Activated T-helper 1 cell treated with anti-CD3 and anti-CD28 coated beads, Interleukin-12 subunit alpha, Interleukin-12 subunit beta, Interleukin-2, Interleukin-4 antibody, amounts not matched to agents 30 ng/mL and 10 ng/mL and 1 ng/mL, durations not matched to agents 14 hours and 24 hours and 36 hours (primary cell): Measurements from ENCODE around the gene MYADML2. TPM values are rescaled to one million over a fixed set of nuclear protein-coding genes. Genes with fewer than 3 reads are reported as not detected.
A peak's percentile ranks its signal among the peaks of the same experiment; 100 is the strongest.

Experiments used
- DNase-seq: peaks from one replicate; pipeline ENCODE4 v3.0.0; 2021; ENCODE audit warnings: low spot score
- H3K27ac Mint-ChIP-seq: one replicate; pipeline ENCODE4 v1.8.0; 2021; ENCODE audit warnings: mild to moderate bottlenecking, mixed read lengths
- H3K27me3 Mint-ChIP-seq: one replicate; pipeline ENCODE4 v1.8.0; 2022; ENCODE audit warnings: mild to moderate bottlenecking, moderate library complexity, mixed read lengths; ENCODE audit not compliant: insufficient read depth
- H3K36me3 Mint-ChIP-seq: one replicate; pipeline ENCODE4 v1.8.0; 2021; ENCODE audit warnings: low read depth, mixed read lengths
- H3K4me1 Mint-ChIP-seq: one replicate; pipeline ENCODE4 v1.8.0; 2021; ENCODE audit warnings: low read depth, mixed read lengths
- H3K4me3 Mint-ChIP-seq: one replicate; pipeline ENCODE4 v1.8.0; 2021; ENCODE audit warnings: mild to moderate bottlenecking, moderate library complexity, mixed read lengths
- H3K9me3 Mint-ChIP-seq: one replicate; pipeline ENCODE4 v1.8.0; 2021; ENCODE audit warnings: mixed read lengths
- intact Hi-C: fragments of 100-400 bp; cut with micrococcal nuclease; formaldehyde crosslinking; loops from one replicate; pipeline ENCODE4 v1.15.1; 2024
- total RNA-seq: library from RNA; stranded (reverse); gene quantifications from 2 replicates; pipeline ENCODE4 v1.2.3, GENCODE V29; 2022

The MYADML2 gene
- total RNA-seq, 1 donor from 2014 or later = 0.08 TPM

- H3K36me3 Mint-ChIP-seq = peaks cover 14% of the 10 kb centered on the region
- H3K9me3 Mint-ChIP-seq = no peaks in the 10 kb centered on the region
- intact Hi-C loops = no loop called here
Observed at GRCh38 chr17:81909231-81909630, 37.8 kb downstream of the MYADML2 start.

GRCh38 chr17:81908793-81909192 lies 38.2 kb downstream of the MYADML2 start:
- Mint-ChIP-seq H3K36me3 (peaks cover 14% of the 10 kb centered on the region), H3K4me1 (peaks cover 19% of the 10 kb centered on the region), H3K27ac (no peak overlapping the region), H3K4me3 (peak overlapping the region; percentile 88), H3K27me3 (no peaks in the 10 kb centered on the region), H3K9me3 (no peaks in the 10 kb centered on the region)
- intact Hi-C loops = no loop called here
- DNase-seq = no peak

More at GRCh38 chr17:81909231-81909630, 37.8 kb downstream of the MYADML2 start:
- Mint-ChIP-seq H3K27ac (peak overlapping the region; percentile 23), H3K27me3 (no peaks in the 10 kb centered on the region), H3K4me1 (peaks cover 19% of the 10 kb centered on the region), H3K4me3 (peak overlapping the region; percentile 88)
- DNase-seq = no peak

DNA sequence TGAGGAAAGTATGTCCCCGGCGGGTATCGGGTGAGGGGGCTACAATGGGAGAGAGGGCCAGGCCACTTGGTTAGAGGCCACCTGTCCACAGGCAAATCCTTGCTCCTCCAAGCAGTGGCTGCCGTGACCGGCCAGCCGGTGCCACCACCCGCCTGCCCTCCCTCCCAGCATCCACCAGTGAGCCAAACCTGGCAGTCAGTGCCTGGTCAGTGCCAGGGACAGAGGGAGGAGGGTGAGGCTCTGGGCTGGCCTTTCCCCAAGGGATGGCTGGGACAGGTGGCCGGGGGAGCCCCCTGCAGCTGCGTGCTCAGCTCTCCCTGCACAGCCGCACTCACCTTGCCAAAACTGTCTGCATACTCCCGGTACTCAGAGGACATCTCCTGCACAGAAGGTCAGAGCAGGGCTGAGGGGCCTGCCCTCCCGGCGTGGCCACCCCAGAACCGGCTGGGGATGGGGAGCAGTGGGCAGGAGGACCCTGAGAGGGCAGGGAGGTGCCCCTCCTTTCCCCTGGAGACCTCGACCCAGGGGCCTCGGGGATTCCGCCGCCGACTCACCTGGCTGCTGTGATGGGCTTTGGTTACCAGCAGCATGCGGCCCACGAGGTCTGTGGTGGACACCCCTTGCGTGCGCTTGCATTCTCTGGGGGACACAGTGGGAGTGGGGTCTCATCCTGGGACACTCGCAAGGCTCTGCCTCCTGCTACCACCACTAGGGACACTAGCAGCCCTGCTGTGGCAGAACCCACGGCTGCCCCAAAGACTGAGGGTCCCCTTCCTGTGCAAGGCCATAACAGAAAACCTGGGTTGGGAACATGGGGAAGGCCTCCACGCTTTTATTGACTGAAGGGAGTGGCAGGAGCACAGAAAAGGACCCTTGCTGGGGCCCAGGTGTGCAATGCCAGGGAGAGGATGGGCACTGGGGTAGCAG lies 39.6 kb downstream of the MYADML2 start:
- no peak overlapping the region for H3K4me3 Mint-ChIP-seq
- no peaks in the 10 kb centered on the region for H3K9me3 Mint-ChIP-seq
- H3K27me3 Mint-ChIP-seq = no peaks in the 10 kb centered on the region
- peaks cover 7% of the 10 kb centered on the region for H3K36me3 Mint-ChIP-seq
- intact Hi-C loops = no loop called here
- H3K4me1 Mint-ChIP-seq = peaks cover 13% of the 10 kb centered on the region
- no peak for DNase-seq
- no peak overlapping the region for H3K27ac Mint-ChIP-seq

GRCh38 chr17:81906476-81907218 lies 40.4 kb downstream of the MYADML2 start:
- no peak for DNase-seq
- intact Hi-C loops = no loop called here
- Mint-ChIP-seq H3K4me3 (no peak overlapping the region), H3K36me3 (peaks cover 5% of the 10 kb centered on the region), H3K9me3 (no peaks in the 10 kb centered on the region), H3K4me1 (peaks cover 6% of the 10 kb centered on the region), H3K27me3 (no peaks in the 10 kb centered on the region), H3K27ac (no peak overlapping the region)

GRCh38 chr17:81905993-81906392 lies 41.0 kb downstream of the MYADML2 start:
- no peaks in the 10 kb centered on the region for H3K9me3 Mint-ChIP-seq
- H3K36me3 Mint-ChIP-seq = peaks cover 7% of the 10 kb centered on the region
- no peak for DNase-seq
- peaks cover under 1% of the 10 kb centered on the region for H3K27me3 Mint-ChIP-seq
- no peak overlapping the region for H3K27ac Mint-ChIP-seq
- H3K4me1 Mint-ChIP-seq = peaks cover 9% of the 10 kb centered on the region
- intact Hi-C loops = no loop called here
- no peak overlapping the region for H3K4me3 Mint-ChIP-seq

- H3K36me3 Mint-ChIP-seq = peaks cover 12% of the 10 kb centered on the region
- no peak overlapping the region for H3K27ac Mint-ChIP-seq
- intact Hi-C loops = no loop called here
- no peak overlapping the region for H3K4me3 Mint-ChIP-seq
- H3K4me1 Mint-ChIP-seq = peaks cover 13% of the 10 kb centered on the region
- H3K27me3 Mint-ChIP-seq = peaks cover 3% of the 10 kb centered on the region
- no peaks in the 10 kb centered on the region for H3K9me3 Mint-ChIP-seq
- DNase-seq = no peak
Observed at GRCh38 chr17:81905424-81905875, 41.6 kb downstream of the MYADML2 start.

DNA sequence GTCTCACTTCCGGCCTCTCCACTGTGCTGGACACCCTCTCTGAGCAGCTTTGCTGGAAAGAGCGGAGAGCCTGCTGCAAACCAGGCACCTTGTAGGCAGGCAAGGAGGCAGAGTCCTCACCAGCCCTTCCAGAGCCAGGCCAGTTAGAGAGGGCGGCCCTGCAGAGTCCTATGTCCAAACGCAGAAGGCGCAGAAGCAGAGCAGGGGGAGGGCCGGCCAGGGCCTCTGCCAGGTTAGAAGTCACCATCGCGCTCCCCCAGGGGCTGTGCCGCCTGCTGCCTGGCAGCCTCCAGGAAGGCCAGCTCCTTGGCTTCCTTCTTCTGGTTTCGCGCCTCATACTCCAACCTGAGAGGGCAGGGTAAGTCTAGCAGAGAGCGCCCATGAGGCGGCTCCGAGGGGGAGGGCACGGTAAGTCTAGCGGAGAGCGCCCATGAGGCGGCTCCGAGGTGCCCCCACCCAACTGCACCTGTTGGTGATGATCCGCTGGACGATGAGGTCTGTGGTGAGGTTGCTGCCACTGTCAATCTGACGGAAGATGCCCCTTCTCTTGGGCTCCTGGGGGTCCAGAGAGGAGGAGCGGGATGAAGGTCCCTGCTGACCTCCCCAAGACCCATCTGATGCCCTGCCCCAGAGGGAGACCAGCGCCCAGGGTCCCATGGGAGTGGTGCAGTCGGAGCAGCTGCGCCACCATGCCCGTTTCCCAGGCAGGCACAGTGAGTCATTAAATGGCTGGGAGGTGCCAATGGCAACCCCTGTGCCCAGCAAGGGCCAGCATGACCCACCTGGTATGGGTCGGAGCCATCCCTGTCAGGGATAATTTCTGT lies 42.2 kb downstream of the MYADML2 start:
- peaks cover 3% of the 10 kb centered on the region for H3K27me3 Mint-ChIP-seq
- no peak overlapping the region for H3K4me3 Mint-ChIP-seq
- intact Hi-C loops = no loop called here
- no peak overlapping the region for H3K27ac Mint-ChIP-seq
- H3K4me1 Mint-ChIP-seq = peaks cover 9% of the 10 kb centered on the region
- H3K9me3 Mint-ChIP-seq = no peaks in the 10 kb centered on the region
- no peak for DNase-seq
- peaks cover 13% of the 10 kb centered on the region for H3K36me3 Mint-ChIP-seq

DNA sequence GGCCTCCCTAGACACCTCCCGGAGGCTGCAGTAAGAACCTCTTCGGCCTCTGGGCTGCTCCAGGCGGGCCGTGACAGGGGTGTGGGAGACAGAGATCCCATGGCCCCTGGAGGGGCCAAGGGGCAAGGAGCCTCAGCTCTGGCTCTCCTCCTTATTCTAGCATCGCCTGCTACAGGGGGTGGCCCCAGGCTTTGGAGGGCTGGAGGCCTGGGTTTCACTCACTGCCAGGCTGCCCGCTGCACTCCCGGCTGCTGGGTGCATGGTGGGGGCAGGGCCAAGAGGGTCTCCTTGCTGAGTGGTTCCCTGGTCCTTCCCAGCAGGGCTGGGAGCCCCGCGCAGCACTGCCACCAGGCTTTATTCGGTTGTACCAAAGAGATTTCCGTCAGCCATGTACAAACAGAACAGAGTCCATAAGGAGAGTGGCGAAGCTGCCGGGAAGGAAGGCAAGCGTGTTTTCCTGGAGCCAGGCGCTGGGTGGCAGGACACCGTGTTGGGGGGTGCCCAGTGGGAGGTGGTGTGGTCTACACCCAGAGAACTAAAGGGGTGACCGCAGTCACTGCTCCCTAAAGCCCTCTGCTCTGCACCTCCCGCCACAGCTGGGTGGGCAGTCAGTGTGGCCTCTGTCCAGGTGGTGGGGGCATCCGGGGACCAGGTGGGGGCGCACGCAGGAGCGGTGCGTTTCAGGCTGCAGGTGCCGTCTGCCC lies 43.0 kb downstream of the MYADML2 start:
- Mint-ChIP-seq H3K4me3 (no peak overlapping the region), H3K27ac (no peak overlapping the region), H3K9me3 (no peaks in the 10 kb centered on the region), H3K27me3 (peaks cover 3% of the 10 kb centered on the region), H3K4me1 (peaks cover 8% of the 10 kb centered on the region), H3K36me3 (peaks cover 13% of the 10 kb centered on the region)
- intact Hi-C loops = no loop called here
- DNase-seq = no peak

GRCh38 chr17:81903415-81903831 lies 43.6 kb downstream of the MYADML2 start:
- DNase-seq = no peak
- Mint-ChIP-seq H3K4me1 (peaks cover 8% of the 10 kb centered on the region), H3K4me3 (no peak overlapping the region), H3K36me3 (peaks cover 12% of the 10 kb centered on the region), H3K9me3 (no peaks in the 10 kb centered on the region), H3K27me3 (peaks cover 3% of the 10 kb centered on the region), H3K27ac (no peak overlapping the region)
- intact Hi-C loops = no loop called here

- peaks cover 11% of the 10 kb centered on the region for H3K36me3 Mint-ChIP-seq
- peaks cover 8% of the 10 kb centered on the region for H3K4me1 Mint-ChIP-seq
- no peaks in the 10 kb centered on the region for H3K9me3 Mint-ChIP-seq
- no peak overlapping the region for H3K4me3 Mint-ChIP-seq
- no peak for DNase-seq
- peaks cover 3% of the 10 kb centered on the region for H3K27me3 Mint-ChIP-seq
- H3K27ac Mint-ChIP-seq = no peak overlapping the region
- intact Hi-C loops = no loop called here
Observed at GRCh38 chr17:81902653-81903414, 44.2 kb downstream of the MYADML2 start.

- intact Hi-C loops = no loop called here
- Mint-ChIP-seq H3K27ac (no peak within 1 kb of the TSS), H3K4me1 (peaks cover 8% of the 10 kb centered on the region), H3K27me3 (peaks cover 3% of the 10 kb centered on the region), H3K4me3 (no peak within 1 kb of the TSS), H3K36me3 (peaks cover 11% of the 10 kb centered on the region), H3K9me3 (no peaks in the 10 kb centered on the region)
- DNase-seq = no peak
Observed at GRCh38 chr17:81902023-81902652, 44.9 kb downstream of the MYADML2 start, which contains the start of gene NPB. TSS of gene NPB (plus strand) at chr17:81902238. CDS start at chr17:81902278, 40 bp downstream.
